SK-N-SH (cell line): ENCODE results near the gene SYT14. TPM values are rescaled to one million over a fixed set of nuclear protein-coding genes. Genes with fewer than 3 reads are reported as not detected.
"Not testable (repeated sequence)": the region's sequence is repeated elsewhere in the genome, so short reads cannot be mapped to it uniquely, and the experiment has no call there.

Source experiments
- CTCF ChIA-PET: fragments of 300-600, 350-600 bp; formaldehyde crosslinking; extraction: SDS; loops from one replicate; lab custom pipeline; 2021; lab: Yijun Ruan, JAX
- POLR2A ChIA-PET: fragments of 350-600 bp; sonication (Branson Sonifier 250); formaldehyde crosslinking; extraction: SDS; loops from one replicate; lab custom pipeline; 2020; ENCODE audit warnings: antibody characterized with exemption, inconsistent platforms; lab: Yijun Ruan, JAX
- DNase-seq: peaks from one replicate; pipeline ENCODE4 v3.0.0; 2012
- H2AFZ ChIP-seq: fragments of 200-600 bp; sonication (generic); 2 replicates; pipeline ENCODE4 v1.8.1; 2016; ENCODE audit warnings: antibody characterized with exemption, mild to moderate bottlenecking, low read depth
- H3F3A ChIP-seq: fragments of 200-600 bp; sonication (generic); replicated peaks from 2 replicates; pipeline ENCODE3; 2016; ENCODE audit warnings: antibody characterized with exemption, mild to moderate bottlenecking; ENCODE audit not compliant: insufficient read depth
- H3K27ac ChIP-seq, 2 experiments: fragments of 200-500 bp in 1 of 2; fragments of 200-600 bp in 1 of 2; sonication (Bioruptor generic) in 1 of 2; sonication (generic), shearing (Covaris generic) in 1 of 2; 2 replicates each; pipeline versions ENCODE4 v1.5.1 to v1.6.1; 2014 to 2016; ENCODE audit warnings: low read depth in 2 of 2, inconsistent platforms in 1 of 2, low read length in 1 of 2, mild to moderate bottlenecking in 1 of 2, mixed read lengths in 1 of 2
- H3K27me3 ChIP-seq: fragments of 200-600 bp; sonication (generic), shearing (Covaris generic); 2 replicates; pipeline ENCODE4 v1.6.1; 2016; ENCODE audit warnings: mixed run types; ENCODE audit not compliant: insufficient read depth
- H3K36me3 ChIP-seq, 2 experiments: fragments of 200-500 bp in 1 of 2; fragments of 200-600 bp in 1 of 2; sonication (Bioruptor generic) in 1 of 2; sonication (generic) in 1 of 2; replicated peaks in 1 of 2; 2 replicates each; pipeline versions ENCODE3 to v1.5.1; 2014 to 2016; ENCODE audit warnings: low read length in 1 of 2, mild to moderate bottlenecking in 1 of 2; ENCODE audit not compliant: insufficient read depth in 2 of 2, control insufficient read depth in 1 of 2
- H3K4me1 ChIP-seq, 2 experiments: fragments of 200-500 bp in 1 of 2; fragments of 200-600 bp in 1 of 2; sonication (Bioruptor generic) in 1 of 2; sonication (generic), shearing (Covaris generic) in 1 of 2; 2 replicates each; pipeline versions ENCODE4 v1.5.1 to v1.6.1; 2014 to 2016; ENCODE audit warnings: low read depth in 1 of 2, low read length in 1 of 2, mixed run types in 1 of 2; ENCODE audit not compliant: insufficient read depth in 2 of 2, control insufficient read depth in 1 of 2
- H3K4me2 ChIP-seq: fragments of 200-600 bp; sonication (generic), shearing (Covaris generic); 2 replicates; pipeline ENCODE4 v1.6.1; 2017; ENCODE audit warnings: mixed run types
- H3K4me3 ChIP-seq, 2 experiments: fragments of 200-500 bp in 1 of 2; fragments of 200-600 bp in 1 of 2; sonication (Bioruptor generic) in 1 of 2; sonication (generic), shearing (Covaris generic) in 1 of 2; 2 replicates each; pipeline versions ENCODE4 v1.5.1 to v1.8.1; 2014 to 2016; ENCODE audit warnings: low read depth in 2 of 2, inconsistent platforms in 1 of 2, low read length in 1 of 2, mild to moderate bottlenecking in 1 of 2, mixed read lengths in 1 of 2, moderate library complexity in 1 of 2
- H3K79me2 ChIP-seq: fragments of 200-600 bp; sonication (generic); 2 replicates; pipeline ENCODE4 v1.8.1; 2017; ENCODE audit warnings: mild to moderate bottlenecking; ENCODE audit not compliant: insufficient read depth
- H3K9ac ChIP-seq: fragments of 200-600 bp; sonication (generic); 2 replicates; pipeline ENCODE4 v1.6.1; 2017; ENCODE audit warnings: mixed run types
- H3K9me2 ChIP-seq: fragments of 200-600 bp; sonication (generic); 2 replicates; pipeline ENCODE4 v1.6.1; 2017; ENCODE audit warnings: mixed run types
- H3K9me3 ChIP-seq: fragments of 200-600 bp; sonication (generic); 2 replicates; pipeline ENCODE4 v1.6.1; 2017; ENCODE audit warnings: mixed run types, mild to moderate bottlenecking, moderate library complexity
- H4K20me1 ChIP-seq: fragments of 200-600 bp; sonication (generic); 2 replicates; pipeline ENCODE4 v1.6.1; 2017; ENCODE audit warnings: mild to moderate bottlenecking, mixed run types; ENCODE audit not compliant: insufficient read depth
- CHD2 ChIP-seq: fragments of 150-350 bp; IDR thresholded peaks from 2 replicates; pipeline ENCODE4 v1.6.1; 2018; ENCODE audit warnings: low read length; ENCODE audit not compliant: partially characterized antibody
- FOSL2 ChIP-seq: IDR thresholded peaks from 2 replicates; pipeline ENCODE4 v1.4.0; 2012; ENCODE audit warnings: low read depth, mild to moderate bottlenecking, moderate library complexity, borderline replicate concordance
- FOXJ3 ChIP-seq: sonication (generic); formaldehyde crosslinking; IDR thresholded peaks from 2 replicates; pipeline ENCODE4 v1.5.1; 2020; ENCODE audit warnings: mild to moderate bottlenecking, missing genetic modification reagents
- GATA2 ChIP-seq: sonication (generic); formaldehyde crosslinking; IDR thresholded peaks from 2 replicates; pipeline ENCODE4 v1.5.0; 2020; ENCODE audit warnings: mild to moderate bottlenecking, missing genetic modification reagents
- JUND ChIP-seq: IDR thresholded peaks from 2 replicates; pipeline ENCODE4 v1.4.0; 2012
- MEF2A ChIP-seq: IDR thresholded peaks from 2 replicates; pipeline ENCODE4 v1.4.0; 2012; ENCODE audit warnings: low read depth, borderline replicate concordance
- NFIC ChIP-seq: IDR thresholded peaks from 2 replicates; pipeline ENCODE4 v1.4.0; 2012; ENCODE audit warnings: borderline replicate concordance
- NRF1 ChIP-seq: IDR thresholded peaks from 2 replicates; pipeline ENCODE4 v1.6.1; 2012; ENCODE audit warnings: low read depth, mild to moderate bottlenecking, low read length
- RAD21 ChIP-seq: IDR thresholded peaks from 2 replicates; pipeline ENCODE4 v1.6.1; 2012; ENCODE audit warnings: mild to moderate bottlenecking, low read length
- RCOR1 ChIP-seq: fragments of 150-350 bp; IDR thresholded peaks from 2 replicates; pipeline ENCODE4 v1.6.1; 2017; ENCODE audit warnings: antibody characterized with exemption, low read length
- RFX5 ChIP-seq: IDR thresholded peaks from 2 replicates; pipeline ENCODE4 v1.6.1; 2012; ENCODE audit warnings: mild to moderate bottlenecking, improper control_type of control experiment, low read length
- SIN3A ChIP-seq: IDR thresholded peaks from 2 replicates; pipeline ENCODE4 v1.6.1; 2012; ENCODE audit warnings: low read depth, mild to moderate bottlenecking, low read length, moderate library complexity, borderline replicate concordance
- SMC3 ChIP-seq: IDR thresholded peaks from 2 replicates; pipeline ENCODE4 v1.6.1; 2012; ENCODE audit warnings: low read depth, low read length, improper control_type of control experiment
- TAF1 ChIP-seq: IDR thresholded peaks from 2 replicates; pipeline ENCODE4 v1.6.1; 2012; ENCODE audit warnings: low read depth, mild to moderate bottlenecking, low read length, moderate library complexity, borderline replicate concordance
- TCF12 ChIP-seq: IDR thresholded peaks from 2 replicates; pipeline ENCODE4 v1.4.0; 2012
- TEAD4 ChIP-seq: IDR thresholded peaks from 2 replicates; pipeline ENCODE4 v1.4.0; 2012; ENCODE audit warnings: mild to moderate bottlenecking, borderline replicate concordance; ENCODE audit not compliant: insufficient read depth
- YY1 ChIP-seq: IDR thresholded peaks from 2 replicates; pipeline ENCODE4 v1.4.0; 2012; ENCODE audit warnings: low read depth, mild to moderate bottlenecking
- WGBS: methylation state at CpG from one replicate; pipeline ENCODE4 v1.1.6; 2017; ENCODE audit warnings: low lambda C conversion rate; 5-methylcytosine and 5-hydroxymethylcytosine counted together
- polyA plus RNA-seq, 3 experiments: library from polyadenylated mRNA; depleted of rRNA; stranded (reverse); fragments of >200 nt; gene quantifications; 2 replicates each; pipeline ENCODE4 v1.2.3, GENCODE V29; 2012
- TF ChIP-seq, protein P1 (sequence below): IDR thresholded peaks from 2 replicates; pipeline ENCODE4; 2012
- TF ChIP-seq, protein P2 (sequence below): IDR thresholded peaks from 2 replicates; pipeline ENCODE4 v1.6.1; 2012; ENCODE audit warnings: mild to moderate bottlenecking, low read depth, low read length, moderate library complexity
- TF ChIP-seq, protein P3 (sequence below): IDR thresholded peaks from 2 replicates; pipeline ENCODE4 v1.4.0; 2012; ENCODE audit warnings: low read depth

SYT14 gene
- polyA plus RNA-seq, 1 of the 3 experiments (the other 2 are of a cell fraction), result 1.2 TPM

DNA sequence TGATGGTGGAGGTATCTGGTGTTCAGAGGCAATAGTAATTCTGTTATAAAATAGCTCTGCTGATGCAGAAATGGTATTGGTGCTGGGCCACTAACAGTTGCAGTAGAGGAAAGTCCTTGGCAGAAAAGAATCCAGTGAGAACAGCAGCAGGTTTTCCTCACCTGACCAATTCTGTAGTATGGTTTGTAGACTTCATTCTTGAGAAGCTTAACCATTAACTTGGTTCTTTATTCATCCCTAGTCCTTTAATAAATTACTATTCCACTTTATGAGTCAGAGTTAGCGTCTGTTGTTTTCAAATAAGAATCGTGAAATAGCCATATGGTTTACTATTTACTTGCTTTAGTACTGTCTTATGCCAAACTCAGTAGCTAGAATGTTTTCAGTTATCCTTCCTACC is 166.1 kb downstream of the SYT14 start:
- no peak overlapping the region for H3K27ac ChIP-seq
- peaks cover 0 to 2% of the 10 kb centered on the region in 2 experiments; a peak in 1 of 4 replicates for H3K4me1 ChIP-seq
- H2AFZ ChIP-seq, result no peak overlapping the region
- ChIA-PET POLR2A (no interaction called here), CTCF (interaction anchor here (1.0 kb wide), 1 partner anchor 207 kb away, joined by 3 read pairs; no protein-coding TSS in a partner anchor)
- peaks cover 0 to 36% of the 10 kb centered on the region in 2 experiments for H3K36me3 ChIP-seq
- no peak overlapping the region for H3K4me2 ChIP-seq
- H3K27me3 ChIP-seq, result no peaks in the 10 kb centered on the region
- TF ChIP-seq CHD2, result no peak
- no peak for TF ChIP-seq TCF12
- no peak for TF ChIP-seq RFX5
- TF ChIP-seq FOXJ3 (CRISPR knock-in tag), result no peak
- no peak for TF ChIP-seq TEAD4
- TF ChIP-seq JUND, result no peak
- TF ChIP-seq SIN3A, result no peak
- TF ChIP-seq RCOR1, result no peak
- TF ChIP-seq, protein P1, sequence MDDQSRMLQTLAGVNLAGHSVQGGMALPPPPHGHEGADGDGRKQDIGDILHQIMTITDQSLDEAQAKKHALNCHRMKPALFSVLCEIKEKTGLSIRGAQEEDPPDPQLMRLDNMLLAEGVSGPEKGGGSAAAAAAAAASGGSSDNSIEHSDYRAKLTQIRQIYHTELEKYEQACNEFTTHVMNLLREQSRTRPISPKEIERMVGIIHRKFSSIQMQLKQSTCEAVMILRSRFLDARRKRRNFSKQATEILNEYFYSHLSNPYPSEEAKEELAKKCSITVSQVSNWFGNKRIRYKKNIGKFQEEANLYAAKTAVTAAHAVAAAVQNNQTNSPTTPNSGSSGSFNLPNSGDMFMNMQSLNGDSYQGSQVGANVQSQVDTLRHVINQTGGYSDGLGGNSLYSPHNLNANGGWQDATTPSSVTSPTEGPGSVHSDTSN, result no peak
- no peak for TF ChIP-seq NFIC
- TF ChIP-seq GATA2, result no peak
- TF ChIP-seq, protein P2, sequence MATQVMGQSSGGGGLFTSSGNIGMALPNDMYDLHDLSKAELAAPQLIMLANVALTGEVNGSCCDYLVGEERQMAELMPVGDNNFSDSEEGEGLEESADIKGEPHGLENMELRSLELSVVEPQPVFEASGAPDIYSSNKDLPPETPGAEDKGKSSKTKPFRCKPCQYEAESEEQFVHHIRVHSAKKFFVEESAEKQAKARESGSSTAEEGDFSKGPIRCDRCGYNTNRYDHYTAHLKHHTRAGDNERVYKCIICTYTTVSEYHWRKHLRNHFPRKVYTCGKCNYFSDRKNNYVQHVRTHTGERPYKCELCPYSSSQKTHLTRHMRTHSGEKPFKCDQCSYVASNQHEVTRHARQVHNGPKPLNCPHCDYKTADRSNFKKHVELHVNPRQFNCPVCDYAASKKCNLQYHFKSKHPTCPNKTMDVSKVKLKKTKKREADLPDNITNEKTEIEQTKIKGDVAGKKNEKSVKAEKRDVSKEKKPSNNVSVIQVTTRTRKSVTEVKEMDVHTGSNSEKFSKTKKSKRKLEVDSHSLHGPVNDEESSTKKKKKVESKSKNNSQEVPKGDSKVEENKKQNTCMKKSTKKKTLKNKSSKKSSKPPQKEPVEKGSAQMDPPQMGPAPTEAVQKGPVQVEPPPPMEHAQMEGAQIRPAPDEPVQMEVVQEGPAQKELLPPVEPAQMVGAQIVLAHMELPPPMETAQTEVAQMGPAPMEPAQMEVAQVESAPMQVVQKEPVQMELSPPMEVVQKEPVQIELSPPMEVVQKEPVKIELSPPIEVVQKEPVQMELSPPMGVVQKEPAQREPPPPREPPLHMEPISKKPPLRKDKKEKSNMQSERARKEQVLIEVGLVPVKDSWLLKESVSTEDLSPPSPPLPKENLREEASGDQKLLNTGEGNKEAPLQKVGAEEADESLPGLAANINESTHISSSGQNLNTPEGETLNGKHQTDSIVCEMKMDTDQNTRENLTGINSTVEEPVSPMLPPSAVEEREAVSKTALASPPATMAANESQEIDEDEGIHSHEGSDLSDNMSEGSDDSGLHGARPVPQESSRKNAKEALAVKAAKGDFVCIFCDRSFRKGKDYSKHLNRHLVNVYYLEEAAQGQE, result no peak
- no peak for TF ChIP-seq SMC3
- TF ChIP-seq MEF2A, result no peak
- no peak for TF ChIP-seq TAF1
- TF ChIP-seq, protein P3, sequence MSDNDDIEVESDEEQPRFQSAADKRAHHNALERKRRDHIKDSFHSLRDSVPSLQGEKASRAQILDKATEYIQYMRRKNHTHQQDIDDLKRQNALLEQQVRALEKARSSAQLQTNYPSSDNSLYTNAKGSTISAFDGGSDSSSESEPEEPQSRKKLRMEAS, result no peak
- no peak for TF ChIP-seq RAD21
- TF ChIP-seq FOSL2, result no peak
- TF ChIP-seq NRF1, result no peak
- no peak for TF ChIP-seq YY1
- no peak for DNase-seq
- no peaks in the 10 kb centered on the region for H3K9me2 ChIP-seq
- H3K79me2 ChIP-seq, result no peaks in the 10 kb centered on the region
- no peaks in the 10 kb centered on the region for H3F3A ChIP-seq
- H3K4me3 ChIP-seq, result no peak overlapping the region
- no peaks in the 10 kb centered on the region for H3K9me3 ChIP-seq
- H3K9ac ChIP-seq, result no peak overlapping the region
- no peaks in the 10 kb centered on the region for H4K20me1 ChIP-seq
- 88% methylated on average over 2 of the region's 2 CpGs for WGBS

DNA sequence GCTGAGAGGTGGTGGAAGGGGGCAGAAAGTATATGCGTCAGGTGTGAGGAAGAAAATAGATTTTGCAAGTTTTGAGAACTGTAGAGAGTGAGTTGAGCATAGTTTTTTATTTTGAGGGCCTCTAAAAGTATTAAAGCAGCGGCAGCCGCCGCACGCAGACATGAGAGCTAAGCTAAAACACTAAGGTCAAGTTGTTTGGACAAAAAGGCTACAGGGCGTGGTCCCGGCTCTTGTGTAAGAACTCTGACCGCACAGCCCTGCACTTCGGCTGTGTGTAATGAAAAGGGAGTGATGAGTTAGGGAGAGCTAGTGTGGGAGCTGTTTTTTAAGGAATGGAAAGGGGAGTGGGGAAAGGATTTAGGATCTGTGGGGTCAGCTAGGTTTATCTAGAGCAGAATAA is 174.9 kb downstream of the SYT14 start:
- H2AFZ ChIP-seq, H3K9me3 ChIP-seq, H3K4me3 ChIP-seq, POLR2A ChIA-PET, H3K4me2 ChIP-seq, H3K9ac ChIP-seq, H3K27me3 ChIP-seq, H3K9me2 ChIP-seq, H3F3A ChIP-seq, H4K20me1 ChIP-seq, H3K36me3 ChIP-seq, H3K27ac ChIP-seq, H3K4me1 ChIP-seq, DNase-seq, H3K79me2 ChIP-seq: not testable (repeated sequence)
- CTCF ChIA-PET, result interaction anchor here (1.1 kb wide), 1 partner anchor 17 kb away, joined by 3 read pairs; no protein-coding TSS in a partner anchor
- WGBS, result 90% methylated on average over 9 of the region's 9 CpGs
